CD4-positive, alpha-beta T cell treated with Interleukin-1 beta for 1 hour (primary cell): ENCODE measurements around the gene POU2F1.

Experiments used
- DNase-seq, 2 donors: peaks; one replicate each; pipeline ENCODE4 v3.0.0-alpha.2; 2020 to 2022

The POU2F1 gene

GRCh38 chr1:167273027-167273800, 52.5 kb downstream of the POU2F1 start:
- no peak for DNase-seq

GRCh38 chr1:167274061-167274460, 53.4 kb downstream of the POU2F1 start:
- no peak for DNase-seq

GRCh38 chr1:167276969-167277368, 56.3 kb downstream of the POU2F1 start:
- no peak for DNase-seq

- DNase-seq: no peak
Measured at GRCh38 chr1:167278497-167278896, 57.8 kb downstream of the POU2F1 start.

- no peak for DNase-seq
Measured at GRCh38 chr1:167280912-167281311, 60.2 kb downstream of the POU2F1 start.

GRCh38 chr1:167288390-167289074, 67.8 kb downstream of the POU2F1 start:
- DNase-seq: no peak

GRCh38 chr1:167289075-167289442, 68.4 kb downstream of the POU2F1 start:
- DNase-seq: no peak

- DNase-seq: no peak
Measured at GRCh38 chr1:167289966-167290365, 69.3 kb downstream of the POU2F1 start.

GRCh38 chr1:167291539-167292185, 71.0 kb downstream of the POU2F1 start:
- no peak for DNase-seq

- DNase-seq: no peak
Measured at GRCh38 chr1:167292216-167292615, 71.5 kb downstream of the POU2F1 start.

- DNase-seq: no peak
Measured at GRCh38 chr1:167293057-167293456, 72.4 kb downstream of the POU2F1 start.

- no peak for DNase-seq
Measured at GRCh38 chr1:167294528-167294927, 73.8 kb downstream of the POU2F1 start.

- peak in 1 of 2 donors; percentile 16 for DNase-seq
Measured at GRCh38 chr1:167297222-167298214, 76.8 kb downstream of the POU2F1 start.

- no peak for DNase-seq
Measured at GRCh38 chr1:167298325-167298724, 77.6 kb downstream of the POU2F1 start.

- no peak for DNase-seq
Measured at GRCh38 chr1:167301355-167301754, 80.7 kb downstream of the POU2F1 start.

GRCh38 chr1:167304165-167304564, 83.5 kb downstream of the POU2F1 start:
- no peak for DNase-seq

GRCh38 chr1:167305059-167305705, 84.5 kb downstream of the POU2F1 start:
- DNase-seq: no peak

GRCh38 chr1:167305706-167306277, 85.1 kb downstream of the POU2F1 start:
- DNase-seq: no peak

- no peak for DNase-seq
Measured at GRCh38 chr1:167310732-167311131, 90.0 kb downstream of the POU2F1 start.

GRCh38 chr1:167312871-167313270, 92.2 kb downstream of the POU2F1 start:
- no peak for DNase-seq

GRCh38 chr1:167314671-167315070, 94.0 kb downstream of the POU2F1 start:
- DNase-seq: no peak

GRCh38 chr1:167317463-167317862, 96.8 kb downstream of the POU2F1 start:
- no peak for DNase-seq
